K562 (cell line): ENCODE results near the gene RSPH9. TPM values are rescaled to one million over a fixed set of nuclear protein-coding genes. Genes with fewer than 3 reads are reported as not detected.

Experiments used
- ASH1L ChIP-seq: fragments of 450-650 bp; IDR thresholded peaks from 2 replicates; pipeline ENCODE4 v1.6.1; 2018; ENCODE audit warnings: borderline replicate concordance, mild to moderate bottlenecking, low read depth; ENCODE audit not compliant: partially characterized antibody
- CREM ChIP-seq: IDR thresholded peaks from 2 replicates; pipeline ENCODE4 v1.6.1; 2014; ENCODE audit warnings: antibody characterized with exemption, low read depth
- ELF1 ChIP-seq: fragments of 200-800 bp; sonication (Bioruptor generic); IDR thresholded peaks from 2 replicates; pipeline ENCODE4 v1.6.1; 2016; ENCODE audit warnings: missing genetic modification characterization, missing compliant biosample characterization
- ELF4 ChIP-seq: fragments of 450-650 bp; formaldehyde crosslinking; IDR thresholded peaks from 2 replicates; pipeline ENCODE4 v1.4.0; 2022; ENCODE audit warnings: missing genetic modification characterization
- HCFC1 ChIP-seq: IDR thresholded peaks from 2 replicates; pipeline ENCODE4 v1.6.1; 2012; ENCODE audit warnings: low read depth, low read length, improper control_type of control experiment
- KDM4B ChIP-seq, 2 experiments: fragments of 450-650 bp in 1 of 2; sonication (generic) in 1 of 2; IDR thresholded peaks; 2 replicates each; pipeline ENCODE4 v1.6.1; 2016 to 2017; ENCODE audit warnings: borderline replicate concordance in 2 of 2, antibody characterized with exemption in 1 of 2, low read depth in 1 of 2, mild to moderate bottlenecking in 1 of 2
- SP1 ChIP-seq: sonication (generic); formaldehyde crosslinking; IDR thresholded peaks from 2 replicates; pipeline ENCODE4 v1.8.1; 2022; ENCODE audit warnings: mild to moderate bottlenecking, missing genetic modification reagents
- TOE1 ChIP-seq, 2 experiments: fragments of 450-650 bp in 1 of 2; sonication (generic) in 1 of 2; formaldehyde crosslinking in 1 of 2; IDR thresholded peaks; 2 replicates each; pipeline versions ENCODE4 v1.7.1 to v1.8.0; 2016 to 2022; ENCODE audit warnings: borderline replicate concordance in 2 of 2, mild to moderate bottlenecking in 2 of 2, antibody characterized with exemption in 1 of 2, inconsistent platforms in 1 of 2, low read depth in 1 of 2, missing genetic modification reagents in 1 of 2, moderate library complexity in 1 of 2
- polyA plus RNA-seq, 8 experiments: library from polyadenylated mRNA; depleted of rRNA in 4 of 8; stranded (reverse) in 5 of 8; unstranded in 3 of 8; fragments of >200 nt; fragmentation: Nextera tagmentation in 2 of 8; fragmentation: Illumina TruSeq in 1 of 8; extraction: Ambion mirVana in 2 of 8; extraction: Trizol in 1 of 8; gene quantifications; 2 replicates each; pipeline versions ENCODE4 v1.2.1 to v1.2.3, GENCODE V29; 2011 to 2014; ENCODE audit warnings: inconsistent platforms in 1 of 8, missing spikeins in 1 of 8
- total RNA-seq, 7 experiments: library from RNA; depleted of rRNA in 6 of 7; stranded (reverse); fragments of >200 nt in 6 of 7; fragmentation: Illumina TruSeq in 2 of 7; extraction: Trizol in 2 of 7; gene quantifications; 2 replicates each; pipeline versions ENCODE4 v1.2.1 to v1.2.3, GENCODE V29; 2011 to 2021; ENCODE audit warnings: low replicate concordance in 1 of 7
- TF ChIP-seq, protein P1 (sequence below): fragments of 450-650 bp; conservative IDR thresholded peaks from 2 replicates; pipeline ENCODE4 v1.6.1; 2016; ENCODE audit warnings: missing genetic modification characterization, low read depth, mild to moderate bottlenecking, control low read depth, missing compliant biosample characterization
- TF ChIP-seq, protein P2 (sequence below): sonication (generic); formaldehyde crosslinking; IDR thresholded peaks from 2 replicates; pipeline ENCODE4 v1.9.0; 2022; ENCODE audit warnings: mild to moderate bottlenecking, missing genetic modification reagents

Gene RSPH9
- total and polyA plus RNA-seq, 9 of the 15 experiments (the other 6 are each of a cell fraction or from before 2014, with no cell fraction given) = 0.05 to 0.60 (median 0.39) TPM; not detected in 6

DNA sequence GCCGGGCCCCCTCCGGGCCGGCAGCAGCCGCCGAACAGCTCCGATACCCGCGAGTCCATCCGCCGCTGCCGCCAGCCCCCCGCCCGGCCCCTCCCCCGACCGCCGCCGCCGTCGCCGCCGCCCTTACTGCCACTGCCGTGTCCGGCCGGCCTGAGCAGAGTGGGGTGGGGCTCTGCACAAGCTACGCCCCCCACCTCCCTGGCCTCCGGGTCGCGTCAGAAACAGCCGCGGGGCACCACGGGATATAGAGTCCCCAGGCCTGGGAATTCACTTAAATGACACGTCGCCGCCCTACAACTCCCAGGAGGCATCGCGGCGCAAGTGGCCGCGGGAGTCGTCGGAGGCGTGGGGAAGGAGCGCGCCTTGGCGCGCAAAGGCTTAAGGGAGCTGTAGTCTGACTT is 15.7 kb upstream of the RSPH9 start, which contains the start of gene GTPBP2 (continued):
- TF ChIP-seq TOE1 (IDR thresholded peaks at IDR 0.05; ENCODE audit: borderline replicate concordance) (no peak), TOE1 (CRISPR knock-in tag; IDR thresholded peaks at IDR 0.05; ENCODE audit: borderline replicate concordance, low read depth) (no peak), CREM (peak; percentile 97), ELF1 (peak; percentile 66; the same call in 1 of the 2 replicates), SP1 (CRISPR knock-in tag) (peak; percentile 58; the same call in 1 of the 2 replicates), ASH1L (peak; percentile 2), KDM4B (IDR thresholded peaks at IDR 0.05; ENCODE audit: borderline replicate concordance in 2 of 2, low read depth in 1 of 2) (no peak; a peak in 1 of 4 replicates), ELF4 (CRISPR knock-in tag) (0 out of 2 replicates have a peak, but pooled peaks have one; percentile 4), HCFC1 (peak; percentile 99)
- TF ChIP-seq, protein P1, sequence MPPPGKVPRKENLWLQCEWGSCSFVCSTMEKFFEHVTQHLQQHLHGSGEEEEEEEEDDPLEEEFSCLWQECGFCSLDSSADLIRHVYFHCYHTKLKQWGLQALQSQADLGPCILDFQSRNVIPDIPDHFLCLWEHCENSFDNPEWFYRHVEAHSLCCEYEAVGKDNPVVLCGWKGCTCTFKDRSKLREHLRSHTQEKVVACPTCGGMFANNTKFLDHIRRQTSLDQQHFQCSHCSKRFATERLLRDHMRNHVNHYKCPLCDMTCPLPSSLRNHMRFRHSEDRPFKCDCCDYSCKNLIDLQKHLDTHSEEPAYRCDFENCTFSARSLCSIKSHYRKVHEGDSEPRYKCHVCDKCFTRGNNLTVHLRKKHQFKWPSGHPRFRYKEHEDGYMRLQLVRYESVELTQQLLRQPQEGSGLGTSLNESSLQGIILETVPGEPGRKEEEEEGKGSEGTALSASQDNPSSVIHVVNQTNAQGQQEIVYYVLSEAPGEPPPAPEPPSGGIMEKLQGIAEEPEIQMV (tag) = no peak
- TF ChIP-seq, protein P2, sequence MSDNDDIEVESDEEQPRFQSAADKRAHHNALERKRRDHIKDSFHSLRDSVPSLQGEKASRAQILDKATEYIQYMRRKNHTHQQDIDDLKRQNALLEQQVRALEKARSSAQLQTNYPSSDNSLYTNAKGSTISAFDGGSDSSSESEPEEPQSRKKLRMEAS (CRISPR knock-in tag) = 0 out of 2 replicates have a peak, but pooled peaks have one; percentile 30
